H1 (cell line): ENCODE measurements around the gene KRTAP10-5. TPM values are rescaled to one million over a fixed set of nuclear protein-coding genes. Genes with fewer than 3 reads are reported as not detected.
A peak's percentile ranks its signal among the peaks of the same experiment; 100 is the strongest.

Experiments
- CTCF ChIA-PET: fragments of 300-600 bp; sonication (Branson Sonifier 250); formaldehyde crosslinking; loops from one replicate; lab custom pipeline; 2021; ENCODE audit not compliant: partially characterized antibody; lab: Charles Lee
- POLR2A ChIA-PET: fragments of 300-600 bp; sonication (Branson Sonifier 250); formaldehyde crosslinking; loops from one replicate; lab custom pipeline; 2021; ENCODE audit warnings: inconsistent platforms; ENCODE audit not compliant: partially characterized antibody; lab: Charles Lee
- DNase-seq, 2 experiments: peaks; one replicate each; pipeline versions ENCODE4 v3.0.0 to v3.0.0-alpha.2; 2010 to 2022; ENCODE audit warnings: low spot score in 2 of 2, low read depth in 1 of 2, mixed read lengths in 1 of 2
- FAIRE-seq: peaks from 2 replicates; lab custom pipeline; 2011; peaks lifted over from hg19 to GRCh38; lab: Jason Lieb, UNC
- H2AFZ ChIP-seq: 2 replicates; pipeline ENCODE4 v1.8.1; 2012; ENCODE audit warnings: low read length, inconsistent platforms
- H2AK5ac ChIP-seq: 2 replicates; pipeline ENCODE4 v1.6.1; 2013; ENCODE audit warnings: low read depth, low read length
- H2BK120ac ChIP-seq: replicated peaks from 2 replicates; pipeline ENCODE3; 2013; ENCODE audit warnings: low read depth, low read length, inconsistent platforms
- H2BK12ac ChIP-seq: 2 replicates; pipeline ENCODE4 v1.6.1; 2013; ENCODE audit warnings: low read depth, low read length
- H2BK15ac ChIP-seq: 2 replicates; pipeline ENCODE4 v1.6.1; 2013; ENCODE audit warnings: low read length
- H2BK20ac ChIP-seq: 2 replicates; pipeline ENCODE4 v1.6.1; 2013; ENCODE audit warnings: low read length
- H2BK5ac ChIP-seq: 2 replicates; pipeline ENCODE4 v1.6.1; 2013; ENCODE audit warnings: low read depth, low read length
- H3K14ac ChIP-seq: 2 replicates; pipeline ENCODE4 v1.6.1; 2013; ENCODE audit warnings: inconsistent platforms; ENCODE audit not compliant: insufficient read length
- H3K18ac ChIP-seq: 2 replicates; pipeline ENCODE4 v1.6.1; 2013; ENCODE audit warnings: low read length; ENCODE audit errors: extremely low read depth
- H3K23ac ChIP-seq: 2 replicates; pipeline ENCODE4 v1.6.1; 2013; ENCODE audit warnings: inconsistent platforms; ENCODE audit not compliant: insufficient read length
- H3K23me2 ChIP-seq: 2 replicates; pipeline ENCODE4 v1.6.1; 2013; ENCODE audit warnings: low read depth, low read length
- H3K27ac ChIP-seq: 2 replicates; pipeline ENCODE4 v1.6.1; 2011; ENCODE audit warnings: low read depth, low read length, inconsistent platforms
- H3K27me3 ChIP-seq, 4 experiments: replicated peaks in 1 of 4; 1 replicate in 1 of 4; 2 replicates in 3 of 4; pipeline versions ENCODE4 v1.6.1 to v1.8.1; 2011 to 2013; ENCODE audit warnings: low read length in 3 of 4, mild to moderate bottlenecking in 3 of 4, inconsistent platforms in 2 of 4, mixed read lengths in 2 of 4, moderate library complexity in 1 of 4; ENCODE audit not compliant: control insufficient read depth in 3 of 4, insufficient read depth in 3 of 4; ENCODE audit errors: extremely low read depth in 1 of 4
- H3K36me3 ChIP-seq, 4 experiments: 2 replicates each; pipeline versions ENCODE4 v1.6.1 to v1.8.1; 2011 to 2013; ENCODE audit warnings: mild to moderate bottlenecking in 4 of 4, low read length in 3 of 4, moderate library complexity in 2 of 4, control low read depth in 1 of 4, inconsistent platforms in 1 of 4; ENCODE audit not compliant: insufficient read depth in 4 of 4, control insufficient read depth in 2 of 4
- H3K4ac ChIP-seq: replicated peaks from 2 replicates; pipeline ENCODE3; 2013; ENCODE audit warnings: low read length, low read depth, mixed read lengths, inconsistent platforms; ENCODE audit not compliant: insufficient read length
- H3K4me1 ChIP-seq, 4 experiments: replicated peaks in 1 of 4; 1 replicate in 1 of 4; 2 replicates in 3 of 4; pipeline versions ENCODE4 v1.6.1 to v1.8.1; 2011 to 2013; ENCODE audit warnings: low read length in 3 of 4, inconsistent platforms in 2 of 4, mixed read lengths in 1 of 4; ENCODE audit not compliant: insufficient read depth in 4 of 4, control insufficient read depth in 3 of 4
- H3K4me2 ChIP-seq, 2 experiments: 2 replicates each; pipeline versions ENCODE4 v1.6.1 to v1.8.1; 2011 to 2013; ENCODE audit warnings: low read depth in 2 of 2, low read length in 2 of 2, control low read depth in 1 of 2, inconsistent platforms in 1 of 2, mild to moderate bottlenecking in 1 of 2; ENCODE audit not compliant: insufficient read depth in 1 of 2
- H3K4me3 ChIP-seq, 4 experiments: fragments of 200-600, 300-600 bp in 1 of 4; sonication (generic), shearing (Covaris generic), sonication (Bioruptor Twin) in 1 of 4; 2 replicates each; pipeline versions ENCODE4 v1.5.1 to v1.8.1; 2011 to 2016; ENCODE audit warnings: low read length in 4 of 4, low read depth in 3 of 4, control low read depth in 2 of 4, inconsistent platforms in 2 of 4, mild to moderate bottlenecking in 2 of 4, mixed read lengths in 1 of 4, moderate library complexity in 1 of 4; ENCODE audit not compliant: insufficient read depth in 2 of 4; ENCODE audit errors: extremely low read depth in 1 of 4
- H3K56ac ChIP-seq: replicated peaks from 2 replicates; pipeline ENCODE3; 2013; ENCODE audit warnings: low read depth, mild to moderate bottlenecking, mixed read lengths, low read length, inconsistent platforms; ENCODE audit not compliant: insufficient read length
- H3K79me1 ChIP-seq: 2 replicates; pipeline ENCODE4 v1.6.1; 2013; ENCODE audit warnings: low read depth, low read length, control low read depth
- H3K79me2 ChIP-seq, 2 experiments: 2 replicates each; pipeline versions ENCODE4 v1.6.1 to v1.8.1; 2012 to 2013; ENCODE audit warnings: low read length in 2 of 2, mild to moderate bottlenecking in 2 of 2, inconsistent platforms in 1 of 2; ENCODE audit not compliant: insufficient read depth in 2 of 2, control insufficient read depth in 1 of 2
- H3K9ac ChIP-seq, 4 experiments: replicated peaks in 1 of 4; 1 replicate in 1 of 4; 2 replicates in 3 of 4; pipeline versions ENCODE4 v1.6.1 to v1.8.1; 2011 to 2013; ENCODE audit warnings: low read depth in 3 of 4, low read length in 3 of 4, control low read depth in 2 of 4, mild to moderate bottlenecking in 2 of 4, moderate library complexity in 2 of 4, inconsistent platforms in 1 of 4; ENCODE audit errors: extremely low read depth in 1 of 4
- H3K9me3 ChIP-seq, 2 experiments: 2 replicates each; pipeline versions ENCODE4 v1.6.1 to v1.8.1; 2012 to 2013; ENCODE audit warnings: mild to moderate bottlenecking in 2 of 2, moderate library complexity in 2 of 2, control low read depth in 1 of 2, inconsistent platforms in 1 of 2, low read depth in 1 of 2, low read length in 1 of 2, mixed read lengths in 1 of 2; ENCODE audit not compliant: insufficient read depth in 2 of 2
- H4K20me1 ChIP-seq, 2 experiments: replicated peaks in 1 of 2; 2 replicates each; pipeline versions ENCODE3 to v1.8.1; 2011 to 2013; ENCODE audit warnings: inconsistent platforms in 2 of 2, low read length in 2 of 2, mild to moderate bottlenecking in 1 of 2; ENCODE audit not compliant: insufficient read depth in 2 of 2, control insufficient read depth in 1 of 2
- H4K5ac ChIP-seq: 2 replicates; pipeline ENCODE4 v1.6.1; 2013; ENCODE audit warnings: low read length, low read depth, mixed read lengths, inconsistent platforms; ENCODE audit not compliant: insufficient read length
- H4K8ac ChIP-seq: 2 replicates; pipeline ENCODE4 v1.8.0; 2013; ENCODE audit warnings: mild to moderate bottlenecking, moderate library complexity, low read length, inconsistent platforms; ENCODE audit not compliant: insufficient read depth; ENCODE audit errors: extremely low read depth
- H4K91ac ChIP-seq: replicated peaks from 2 replicates; pipeline ENCODE3; 2013; ENCODE audit warnings: low read length, mixed read lengths, inconsistent platforms; ENCODE audit not compliant: insufficient read length
- CEBPB ChIP-seq: IDR thresholded peaks from 2 replicates; pipeline ENCODE4 v1.6.1; 2012; ENCODE audit warnings: low read depth, low read length
- CREB1 ChIP-seq: IDR thresholded peaks from 2 replicates; pipeline ENCODE4 v1.6.1; 2012; ENCODE audit warnings: inconsistent platforms
- RNF2 ChIP-seq: fragments of 200-900, 300-1000 bp; sonication (generic); IDR thresholded peaks from 2 replicates; pipeline ENCODE4 v1.7.1; 2016; ENCODE audit warnings: borderline replicate concordance, low read depth, mild to moderate bottlenecking, antibody characterized with exemption, low read length; ENCODE audit not compliant: poor library complexity, severe bottlenecking; ENCODE audit errors: missing control alignments
- RXRA ChIP-seq: IDR thresholded peaks from 2 replicates; pipeline ENCODE4 v1.6.1; 2011; ENCODE audit warnings: low read depth, mild to moderate bottlenecking, low read length, moderate library complexity; ENCODE audit not compliant: insufficient read depth
- SIRT6 ChIP-seq: IDR thresholded peaks from one replicate; pipeline ENCODE4 v1.7.1; 2012; ENCODE audit warnings: low read length, inconsistent platforms
- TAF1 ChIP-seq: IDR thresholded peaks from 2 replicates; pipeline ENCODE4 v1.6.1; 2011; ENCODE audit warnings: mild to moderate bottlenecking, low read depth, low read length
- WGBS, 2 experiments: shearing (Covaris generic) in 1 of 2; methylation state at CpG; one replicate each; pipeline versions ENCODE4 v1.1.6 to v1.1.7; 2013 to 2015; ENCODE audit warnings: low lambda C conversion rate in 2 of 2, mixed read lengths in 2 of 2, inconsistent platforms in 1 of 2, low coverage in 1 of 2, missing lambda C conversion rate in 1 of 2; ENCODE audit not compliant: insufficient replicate concordance in 2 of 2, insufficient coverage in 1 of 2, insufficient read length in 1 of 2; ENCODE audit errors: extremely low coverage in 1 of 2, missing lambda C conversion rate in 1 of 2; 5-methylcytosine and 5-hydroxymethylcytosine counted together
- polyA plus RNA-seq, 7 experiments: library from polyadenylated mRNA; depleted of rRNA in 3 of 7; stranded (reverse) in 5 of 7; unstranded in 2 of 7; fragments of >200 nt in 5 of 7; fragments of 200-250 nt in 2 of 7; gene quantifications; 1 replicate in 5 of 7; 2 replicates in 1 of 7; 4 replicates in 1 of 7; pipeline versions ENCODE4 v1.2.1 to v1.2.3, GENCODE V29; 2011 to 2013; ENCODE audit warnings: missing spikeins in 2 of 7, mixed read lengths in 2 of 7
- total RNA-seq: library from RNA; stranded (reverse); fragmentation: NEBNext Ultra II Directional; extraction: Animal tissue kit (Norgen Biotek cat#: 25700); gene quantifications from 2 replicates; pipeline ENCODE4 v1.2.1, GENCODE V29; 2021
- TF ChIP-seq, protein P1 (sequence below): IDR thresholded peaks from 2 replicates; pipeline ENCODE4 v1.6.1; 2011; ENCODE audit warnings: low read length, improper control_type of control experiment

KRTAP10-5 gene
- total and polyA plus RNA-seq, 2 of the 8 experiments (the other 6 are each of a cell fraction or from before 2014, with no cell fraction given), result 0.09 TPM; not detected in 1

DNA sequence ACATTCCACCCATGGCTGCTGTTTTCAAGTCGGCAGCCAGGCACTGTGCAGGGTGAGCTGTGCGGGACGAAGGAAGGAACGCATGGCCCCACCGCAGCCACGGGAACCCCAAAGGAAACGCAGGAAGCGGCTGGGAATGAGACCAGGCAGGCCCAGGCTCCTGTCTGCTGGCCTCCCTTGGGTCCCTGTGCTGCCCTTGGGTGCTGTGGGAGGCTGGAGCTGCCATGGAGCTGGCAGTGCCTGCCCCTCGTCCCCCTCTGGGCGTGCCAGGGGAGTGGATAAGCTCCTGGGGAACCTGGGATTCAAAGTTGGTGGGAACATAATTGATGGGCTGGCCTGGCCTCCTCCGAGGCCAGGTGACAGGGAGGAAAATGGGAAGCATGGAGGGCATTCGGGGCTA lies 12.1 kb downstream of the KRTAP10-5 start:
- Histone ChIP-seq H2BK12ac (no peak overlapping the region), H3K4ac (no peak overlapping the region), H2AK5ac (no peak overlapping the region), H3K27ac (no peak overlapping the region), H2BK120ac (no peak overlapping the region), H3K23me2 (no peaks in the 10 kb centered on the region; the same call in 1 of the 2 replicates), H3K79me2 (no peaks in the 10 kb centered on the region), H4K20me1 (no peaks in the 10 kb centered on the region), H3K4me3 (no peak overlapping the region), H3K18ac (no peak overlapping the region; the same call in 1 of the 2 replicates), H2BK20ac (no peak overlapping the region), H3K9me3 (peaks cover 7 to 13% of the 10 kb centered on the region in 2 experiments; a peak in 3 of 4 replicates), H2BK15ac (no peak overlapping the region), H2AFZ (no peak overlapping the region; the same call in 1 of the 2 replicates), H3K14ac (no peak overlapping the region), H3K9ac (no peak overlapping the region), H3K23ac (no peak overlapping the region), H3K27me3 (no peaks in the 10 kb centered on the region), H4K8ac (peak overlapping the region; percentile 57; the same call in 1 of the 2 replicates), H2BK5ac (no peak overlapping the region), H4K5ac (no peak overlapping the region), H3K79me1 (no peaks in the 10 kb centered on the region), H3K56ac (no peak overlapping the region), H3K4me2 (no peak overlapping the region), H4K91ac (no peak overlapping the region), H3K4me1 (peaks cover 0 to 3% (median 0%) of the 10 kb centered on the region in 4 experiments; a peak in 1 of 7 replicates), H3K36me3 (no peaks in the 10 kb centered on the region)
- DNase-seq (no peak), FAIRE-seq (no peak)
- TF ChIP-seq CREB1 (no peak), SIRT6 (no peak), CEBPB (no peak), RXRA (no peak), RNF2 (no peak), TAF1 (no peak)
- TF ChIP-seq, protein P1, sequence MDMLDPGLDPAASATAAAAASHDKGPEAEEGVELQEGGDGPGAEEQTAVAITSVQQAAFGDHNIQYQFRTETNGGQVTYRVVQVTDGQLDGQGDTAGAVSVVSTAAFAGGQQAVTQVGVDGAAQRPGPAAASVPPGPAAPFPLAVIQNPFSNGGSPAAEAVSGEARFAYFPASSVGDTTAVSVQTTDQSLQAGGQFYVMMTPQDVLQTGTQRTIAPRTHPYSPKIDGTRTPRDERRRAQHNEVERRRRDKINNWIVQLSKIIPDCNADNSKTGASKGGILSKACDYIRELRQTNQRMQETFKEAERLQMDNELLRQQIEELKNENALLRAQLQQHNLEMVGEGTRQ, result no peak
- 91% methylated on average over 12 of the region's 12 CpGs; no CpG with 5 or more reads in 1 of the 2 experiments for WGBS, 2 experiments
- POLR2A ChIA-PET, result no interaction called here
- CTCF ChIA-PET, result interaction anchor here (0.7 to 1.6 kb wide), 4 partner anchors 10 to 41 kb away, joined by 3 to 5 read pairs (median 3); partner anchors contain the start of genes KRTAP10-3 and KRTAP10-5
